Upper lobe of left lung (tissue), 4 donors: Measurements from ENCODE around the gene FAM131B.

Experiments used
- POLR2AphosphoS5 ChIP-seq, 2 donors: sonication (generic); formaldehyde crosslinking; IDR thresholded peaks; one replicate each; pipeline ENCODE4 v1.5.1; 2017; ENCODE audit warnings: antibody characterized with exemption in 2 of 2
- TF ChIP-seq, protein P1 (sequence below), 6 experiments: fragments of 450-650 bp in 4 of 6; fragments of 200-600 bp in 2 of 6; sonication (generic) in 2 of 6; IDR thresholded peaks; one replicate each; pipeline ENCODE4 v1.5.1; 2016 to 2019; ENCODE audit warnings: antibody characterized with exemption in 6 of 6

DNA sequence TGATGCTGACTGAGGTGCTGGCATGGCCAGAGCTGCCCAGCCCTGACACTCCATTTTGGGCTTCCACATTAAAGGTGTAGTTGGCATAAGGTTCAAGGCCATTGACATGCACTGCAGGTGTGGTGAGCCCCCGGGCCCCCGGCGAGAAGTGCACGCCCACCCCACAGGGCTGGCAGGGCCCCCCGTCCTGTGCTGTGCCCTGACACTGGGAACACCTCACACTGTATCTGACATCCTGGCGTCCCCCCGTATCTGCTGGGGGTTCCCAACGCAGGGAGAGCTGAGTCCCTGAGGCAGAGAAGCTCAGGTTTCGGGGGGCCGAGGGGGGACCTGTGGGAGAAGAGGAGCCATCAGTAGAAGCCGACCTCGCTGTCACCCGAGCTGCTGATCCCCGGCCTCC is 36.1 kb upstream of the FAM131B start:
- TF ChIP-seq, protein P1, sequence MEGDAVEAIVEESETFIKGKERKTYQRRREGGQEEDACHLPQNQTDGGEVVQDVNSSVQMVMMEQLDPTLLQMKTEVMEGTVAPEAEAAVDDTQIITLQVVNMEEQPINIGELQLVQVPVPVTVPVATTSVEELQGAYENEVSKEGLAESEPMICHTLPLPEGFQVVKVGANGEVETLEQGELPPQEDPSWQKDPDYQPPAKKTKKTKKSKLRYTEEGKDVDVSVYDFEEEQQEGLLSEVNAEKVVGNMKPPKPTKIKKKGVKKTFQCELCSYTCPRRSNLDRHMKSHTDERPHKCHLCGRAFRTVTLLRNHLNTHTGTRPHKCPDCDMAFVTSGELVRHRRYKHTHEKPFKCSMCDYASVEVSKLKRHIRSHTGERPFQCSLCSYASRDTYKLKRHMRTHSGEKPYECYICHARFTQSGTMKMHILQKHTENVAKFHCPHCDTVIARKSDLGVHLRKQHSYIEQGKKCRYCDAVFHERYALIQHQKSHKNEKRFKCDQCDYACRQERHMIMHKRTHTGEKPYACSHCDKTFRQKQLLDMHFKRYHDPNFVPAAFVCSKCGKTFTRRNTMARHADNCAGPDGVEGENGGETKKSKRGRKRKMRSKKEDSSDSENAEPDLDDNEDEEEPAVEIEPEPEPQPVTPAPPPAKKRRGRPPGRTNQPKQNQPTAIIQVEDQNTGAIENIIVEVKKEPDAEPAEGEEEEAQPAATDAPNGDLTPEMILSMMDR (IDR thresholded peaks at IDR 0.05): no peak
- no peak for TF ChIP-seq POLR2AphosphoS5 (IDR thresholded peaks at IDR 0.05)
